ENCODE measurements around the gene SORBS2. TPM values are rescaled to one million over a fixed set of nuclear protein-coding genes. Genes with fewer than 3 reads are reported as not detected.

The SORBS2 gene
- polyA plus RNA-seq, 1 donor from 2014 or later = 46.0 TPM

- Histone ChIP-seq H3K4me2 (ENCODE audit: low read length) (no peak overlapping the region), H3K27ac (ENCODE audit: low read length) (no peak overlapping the region), H3F3A (ENCODE audit: insufficient read depth, low read length, poor library complexity, severe bottlenecking) (no peaks in the 10 kb centered on the region), H3K27me3 (ENCODE audit: insufficient read depth, low read depth, low read length) (no peaks in the 10 kb centered on the region), H2AFZ (ENCODE audit: low read depth, low read length) (no peak overlapping the region), H3K4me3 (ENCODE audit: low read length) (no peak overlapping the region), H3K36me3 (ENCODE audit: insufficient read depth, low read length) (no peaks in the 10 kb centered on the region), H3K9ac (ENCODE audit: low read length) (no peak overlapping the region), H3K79me2 (replicated peaks; ENCODE audit: insufficient read depth, low read length) (peaks cover 6% of the 10 kb centered on the region), H3K9me3 (ENCODE audit: low read length) (no peaks in the 10 kb centered on the region), H4K20me1 (ENCODE audit: insufficient read depth) (no peaks in the 10 kb centered on the region), H3K9me2 (ENCODE audit: insufficient read depth, low read length) (no peaks in the 10 kb centered on the region)
- TF ChIP-seq TAF1 (IDR thresholded peaks at IDR 0.05; ENCODE audit: low read depth) = no peak
- no peak for TF ChIP-seq SMC3 (conservative IDR thresholded peaks at IDR 0.05; ENCODE audit: poor library complexity)
- TF ChIP-seq RAD21 (conservative IDR thresholded peaks at IDR 0.05) = no peak
- TF ChIP-seq EZH2 (IDR thresholded peaks at IDR 0.05; ENCODE audit: borderline replicate concordance, insufficient read depth, low read length, poor library complexity, severe bottlenecking) = no peak
- no peak for TF ChIP-seq REST (IDR thresholded peaks at IDR 0.05; ENCODE audit: borderline replicate concordance)
- no peak for TF ChIP-seq CTCF (IDR thresholded peaks at IDR 0.05; ENCODE audit: poor library complexity, severe bottlenecking)
- TF ChIP-seq MXI1 (conservative IDR thresholded peaks at IDR 0.05; ENCODE audit: poor library complexity, severe bottlenecking) = no peak
- TF ChIP-seq EP300 (conservative IDR thresholded peaks at IDR 0.05; ENCODE audit: poor library complexity, severe bottlenecking) = no peak
- TF ChIP-seq POLR2AphosphoS5 (IDR thresholded peaks at IDR 0.05) = no peak
These were observed 111.4 kb downstream of the SORBS2 start for GRCh38 chr4:185700630-185701029.

GRCh38 chr4:185700048-185700447 lies 111.9 kb downstream of the SORBS2 start:
- Histone ChIP-seq H3K9ac (ENCODE audit: low read length) (no peak overlapping the region), H4K20me1 (ENCODE audit: insufficient read depth) (no peaks in the 10 kb centered on the region), H3K9me3 (ENCODE audit: low read length) (no peaks in the 10 kb centered on the region), H3F3A (ENCODE audit: insufficient read depth, low read length, poor library complexity, severe bottlenecking) (no peaks in the 10 kb centered on the region), H2AFZ (ENCODE audit: low read depth, low read length) (no peak overlapping the region), H3K79me2 (replicated peaks; ENCODE audit: insufficient read depth, low read length) (peaks cover 6% of the 10 kb centered on the region), H3K27me3 (ENCODE audit: insufficient read depth, low read depth, low read length) (no peaks in the 10 kb centered on the region), H3K36me3 (ENCODE audit: insufficient read depth, low read length) (no peaks in the 10 kb centered on the region), H3K9me2 (ENCODE audit: insufficient read depth, low read length) (no peaks in the 10 kb centered on the region), H3K4me3 (ENCODE audit: low read length) (no peak overlapping the region), H3K27ac (ENCODE audit: low read length) (no peak overlapping the region), H3K4me2 (ENCODE audit: low read length) (no peak overlapping the region)
- no peak for TF ChIP-seq RAD21 (conservative IDR thresholded peaks at IDR 0.05)
- no peak for TF ChIP-seq POLR2AphosphoS5 (IDR thresholded peaks at IDR 0.05)
- TF ChIP-seq REST (IDR thresholded peaks at IDR 0.05; ENCODE audit: borderline replicate concordance) = no peak
- TF ChIP-seq CTCF (IDR thresholded peaks at IDR 0.05; ENCODE audit: poor library complexity, severe bottlenecking) = no peak
- no peak for TF ChIP-seq SMC3 (conservative IDR thresholded peaks at IDR 0.05; ENCODE audit: poor library complexity)
- no peak for TF ChIP-seq EZH2 (IDR thresholded peaks at IDR 0.05; ENCODE audit: borderline replicate concordance, insufficient read depth, low read length, poor library complexity, severe bottlenecking)
- no peak for TF ChIP-seq EP300 (conservative IDR thresholded peaks at IDR 0.05; ENCODE audit: poor library complexity, severe bottlenecking)
- no peak for TF ChIP-seq MXI1 (conservative IDR thresholded peaks at IDR 0.05; ENCODE audit: poor library complexity, severe bottlenecking)
